Measurements from ENCODE around the gene CIRBP. TPM values are rescaled to one million over a fixed set of nuclear protein-coding genes. Genes with fewer than 3 reads are reported as not detected.

The CIRBP gene
- total RNA-seq, 1 donor from 2014 or later, result 184 TPM

- TF ChIP-seq EZH2 (IDR thresholded peaks at IDR 0.05; ENCODE audit: insufficient read depth, low read length), result no peak
- no peak for TF ChIP-seq CTCF (IDR thresholded peaks at IDR 0.05; ENCODE audit: insufficient read depth, low read depth, low read length)
- H3K79me2 ChIP-seq (ENCODE audit: insufficient read depth, low read length), result peaks cover 67% of the 10 kb centered on the region
- H3K4me1 ChIP-seq (ENCODE audit: insufficient read depth, low read length), result peaks cover 57% of the 10 kb centered on the region
- peak overlapping the region; percentile 92 for H3K27ac ChIP-seq (ENCODE audit: low read depth, low read length)
- peaks cover 14% of the 10 kb centered on the region for H3K36me3 Mint-ChIP-seq (ENCODE audit: low read depth, unreplicated experiment)
- peak overlapping the region; percentile 42 for H3K4me3 ChIP-seq (ENCODE audit: insufficient read depth, low read depth, low read length)
- H3K27me3 ChIP-seq (ENCODE audit: insufficient read depth, low read length), result no peaks in the 10 kb centered on the region
- peak overlapping the region; percentile 84 for H3K27ac Mint-ChIP-seq (ENCODE audit: unreplicated experiment)
- H3K9me3 ChIP-seq (ENCODE audit: insufficient read depth, low read depth, low read length), result no peaks in the 10 kb centered on the region
- H3K4me3 Mint-ChIP-seq (ENCODE audit: unreplicated experiment), result peak overlapping the region; percentile 76
- peaks cover 56% of the 10 kb centered on the region for H4K20me1 ChIP-seq (ENCODE audit: insufficient read depth, low read length)
- FAIRE-seq, result no peak
- no peaks in the 10 kb centered on the region for H3K27me3 Mint-ChIP-seq (ENCODE audit: low read depth, unreplicated experiment)
- H3K4me2 ChIP-seq (ENCODE audit: low read length), result peak overlapping the region; percentile 96
- DNase-seq (ENCODE audit: low read depth), result no peak
- H3K4me1 Mint-ChIP-seq (ENCODE audit: low read depth, unreplicated experiment), result peaks cover 26% of the 10 kb centered on the region
- no peaks in the 10 kb centered on the region for H3K9me3 Mint-ChIP-seq (ENCODE audit: unreplicated experiment)
- H2AFZ ChIP-seq (ENCODE audit: low read depth, low read length), result no peak overlapping the region
- H3K36me3 ChIP-seq (ENCODE audit: insufficient read depth, low read length), result peaks cover 26% of the 10 kb centered on the region
- H3K9ac ChIP-seq (ENCODE audit: low read length), result peak overlapping the region; percentile 87
Measured at GRCh38 chr19:1274081-1274851, 5.1 kb downstream of the CIRBP start.

DNA sequence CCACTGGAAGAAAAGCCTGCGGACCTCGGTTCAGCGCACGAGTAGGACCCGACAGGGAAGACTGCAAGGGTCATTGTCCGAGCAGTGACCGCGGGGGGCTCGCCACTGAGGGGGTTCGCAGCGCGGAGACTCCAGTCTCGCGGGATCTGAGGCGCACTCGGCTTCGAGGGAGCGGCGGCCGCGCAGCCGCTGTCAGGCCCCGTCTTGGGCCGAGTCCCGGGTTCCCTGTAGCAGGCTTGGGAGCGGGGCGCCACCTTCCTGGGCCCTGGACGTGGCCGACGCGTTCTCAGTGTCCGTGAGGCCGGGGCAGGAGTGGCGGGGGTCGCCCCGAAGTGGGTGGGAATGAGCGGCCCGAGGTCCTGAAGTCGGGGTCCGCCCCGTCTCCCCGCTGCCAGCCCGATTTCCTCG is 5.7 kb downstream of the CIRBP start:
- Histone ChIP-seq H3K4me2 (ENCODE audit: low read length) (peak overlapping the region; percentile 96), H3K36me3 (ENCODE audit: insufficient read depth, low read length) (peaks cover 26% of the 10 kb centered on the region), H3K79me2 (ENCODE audit: insufficient read depth, low read length) (peaks cover 65% of the 10 kb centered on the region), H3K27me3 (ENCODE audit: insufficient read depth, low read length) (no peaks in the 10 kb centered on the region), H3K9ac (ENCODE audit: low read length) (peak overlapping the region; percentile 87), H2AFZ (ENCODE audit: low read depth, low read length) (no peak overlapping the region), H3K4me1 (ENCODE audit: insufficient read depth, low read length) (peaks cover 54% of the 10 kb centered on the region), H3K4me3 (ENCODE audit: insufficient read depth, low read depth, low read length) (peak overlapping the region; percentile 42), H3K27ac (ENCODE audit: low read depth, low read length) (peak overlapping the region; percentile 92), H3K9me3 (ENCODE audit: insufficient read depth, low read depth, low read length) (no peaks in the 10 kb centered on the region), H4K20me1 (ENCODE audit: insufficient read depth, low read length) (peaks cover 60% of the 10 kb centered on the region)
- peaks cover 26% of the 10 kb centered on the region for H3K4me1 Mint-ChIP-seq (ENCODE audit: low read depth, unreplicated experiment)
- no peak for FAIRE-seq
- peaks cover 14% of the 10 kb centered on the region for H3K36me3 Mint-ChIP-seq (ENCODE audit: low read depth, unreplicated experiment)
- peak overlapping the region; percentile 76 for H3K4me3 Mint-ChIP-seq (ENCODE audit: unreplicated experiment)
- H3K27me3 Mint-ChIP-seq (ENCODE audit: low read depth, unreplicated experiment), result no peaks in the 10 kb centered on the region
- H3K27ac Mint-ChIP-seq (ENCODE audit: unreplicated experiment), result no peak overlapping the region
- no peak for TF ChIP-seq CTCF (IDR thresholded peaks at IDR 0.05; ENCODE audit: insufficient read depth, low read depth, low read length)
- no peak for TF ChIP-seq EZH2 (IDR thresholded peaks at IDR 0.05; ENCODE audit: insufficient read depth, low read length)
- H3K9me3 Mint-ChIP-seq (ENCODE audit: unreplicated experiment), result no peaks in the 10 kb centered on the region
- DNase-seq (ENCODE audit: low read depth), result no peak

All from astrocyte (in vitro differentiated cells and primary cell).